GM21825 (cell line): ENCODE results near the gene ATP7B.

ENCODE experiments used
- ATAC-seq: cut with Tn5 transposase; IDR thresholded peaks from one replicate; pipeline ENCODE4 v1.9.1; 2021; ENCODE audit warnings: mild to moderate bottlenecking, moderate library complexity; ENCODE audit not compliant: unreplicated experiment

ATP7B gene

GRCh38 chr13:51978796-51979556 lies 32.3 kb downstream of the ATP7B start:
- ATAC-seq, result no peak

GRCh38 chr13:51977625-51978024 lies 33.6 kb downstream of the ATP7B start:
- no peak for ATAC-seq

DNA sequence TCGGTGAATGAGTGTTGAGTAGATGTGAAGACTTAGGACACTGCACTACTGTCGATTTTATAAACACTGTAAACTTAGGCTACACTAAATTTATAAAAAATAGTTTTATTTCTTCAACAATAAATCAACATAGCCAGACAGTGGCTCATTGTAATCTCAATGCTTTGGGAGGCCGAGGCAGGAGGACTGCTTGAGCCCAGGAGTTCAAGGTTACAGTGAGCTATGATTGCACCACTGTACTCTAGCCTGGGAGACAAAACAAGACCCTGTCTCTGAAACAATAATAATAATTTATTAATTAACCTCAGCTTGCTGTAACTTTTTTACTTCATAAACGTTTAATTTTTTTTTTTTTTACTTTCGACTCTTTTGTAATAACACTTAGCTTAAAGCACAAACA lies 34.4 kb downstream of the ATP7B start:
- no peak for ATAC-seq

DNA sequence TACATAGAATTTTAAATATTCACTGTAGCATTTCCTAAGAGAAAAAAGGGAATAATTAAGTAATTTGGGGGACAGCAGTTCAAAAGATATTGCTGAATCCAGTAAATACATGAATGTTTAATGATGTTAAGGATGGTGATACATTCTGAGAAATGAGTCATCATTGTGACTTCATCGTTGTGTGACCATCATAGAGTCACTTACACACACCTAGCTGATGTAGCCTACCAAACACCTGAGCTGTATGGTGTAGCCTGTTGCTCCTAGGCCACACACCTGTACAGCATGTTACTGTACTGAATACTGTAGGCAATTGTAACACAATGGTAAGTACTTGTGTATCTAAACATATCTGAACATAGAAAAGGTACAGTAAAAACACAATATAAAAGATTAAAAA lies 34.8 kb downstream of the ATP7B start:
- ATAC-seq, result no peak

- ATAC-seq, result no peak
Measured at GRCh38 chr13:51974482-51974881, 36.8 kb downstream of the ATP7B start.

DNA sequence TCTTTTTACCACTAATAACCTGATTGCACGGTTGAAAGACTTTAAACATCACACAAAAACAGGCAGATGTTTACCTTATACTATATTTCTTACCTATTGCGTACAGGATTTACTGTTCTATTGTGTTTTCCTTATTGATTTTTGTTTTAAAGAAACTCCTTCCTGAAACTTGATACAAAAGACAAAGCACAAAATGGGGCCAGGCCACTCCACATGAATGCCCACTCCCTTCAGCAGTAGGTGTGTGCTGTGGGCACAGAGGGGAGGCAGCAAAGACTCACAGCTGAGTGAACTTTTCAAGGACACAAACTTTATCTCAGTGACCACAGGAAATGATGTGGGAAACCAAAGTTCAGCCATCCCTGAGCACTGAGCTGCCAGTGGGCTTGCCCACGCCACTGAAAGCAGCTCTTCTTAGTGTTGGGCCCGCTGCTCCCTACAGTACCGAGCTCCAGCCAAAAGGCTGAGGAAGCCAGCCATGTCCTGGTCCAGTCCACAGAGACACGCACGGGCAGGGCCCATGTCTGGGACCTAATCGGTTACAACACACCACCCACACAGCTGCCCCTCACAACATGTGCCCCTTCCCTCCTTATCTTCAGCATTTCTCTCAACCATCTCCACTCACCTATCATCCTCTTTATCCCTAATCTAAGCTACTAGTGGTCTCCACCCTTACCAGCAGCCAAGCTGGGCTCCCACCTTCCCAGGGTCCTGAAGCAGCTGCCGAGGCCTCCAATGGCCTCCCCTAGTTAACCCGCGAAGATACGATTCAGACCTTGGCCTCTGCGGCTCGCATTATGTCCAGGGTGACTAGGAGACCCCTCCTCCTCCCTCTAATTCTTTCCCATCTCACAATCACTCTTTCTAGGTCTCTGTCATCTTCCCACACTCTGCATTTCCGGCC lies 39.5 kb downstream of the ATP7B start:
- ATAC-seq, result no peak

- no peak for ATAC-seq
Measured at GRCh38 chr13:51970349-51970748, 40.9 kb downstream of the ATP7B start.

DNA sequence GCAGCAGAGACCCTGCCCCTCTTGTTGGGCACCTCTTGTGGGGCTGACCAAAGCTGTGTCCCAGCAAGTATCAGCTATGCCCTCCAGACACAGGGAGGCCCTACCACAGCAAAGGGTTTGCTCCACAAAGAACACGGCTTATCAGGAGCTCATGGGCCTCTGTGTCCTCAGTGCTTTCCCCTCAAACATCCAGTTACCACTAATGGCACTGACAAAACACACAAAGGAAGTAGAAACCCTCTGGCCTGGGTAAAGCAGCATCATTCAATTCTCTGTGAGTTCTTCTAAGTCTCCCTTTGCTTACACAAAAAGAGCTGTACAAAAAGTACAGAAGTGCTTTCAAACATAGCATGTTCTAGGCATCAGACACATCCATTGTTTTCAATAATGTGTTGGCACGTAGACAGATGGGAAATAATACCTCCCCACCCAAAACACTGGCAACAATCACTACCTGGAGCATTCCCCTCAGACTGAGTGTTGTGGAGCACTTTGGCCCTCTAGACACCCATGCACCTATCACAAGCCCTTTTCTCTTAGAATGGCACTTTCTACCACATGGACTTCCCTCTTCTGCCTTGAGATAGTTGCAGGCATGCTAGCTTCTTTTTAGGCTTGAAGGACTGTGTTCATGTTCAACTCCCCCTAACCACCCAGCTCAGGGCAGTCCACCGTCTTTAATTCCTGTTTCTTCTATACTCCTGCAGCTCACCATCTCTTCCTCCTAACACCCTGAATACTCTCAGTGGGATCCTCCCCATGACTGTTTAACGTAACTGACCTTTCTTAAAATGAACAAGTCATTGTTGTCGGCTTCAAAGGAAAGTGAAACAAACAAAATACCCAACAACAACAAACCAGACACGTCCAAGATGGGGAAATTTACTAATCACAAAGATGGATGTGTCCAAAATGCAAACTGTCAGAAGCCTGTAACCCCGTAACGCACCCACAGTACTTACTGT lies 43.5 kb downstream of the ATP7B start:
- ATAC-seq, result no peak

DNA sequence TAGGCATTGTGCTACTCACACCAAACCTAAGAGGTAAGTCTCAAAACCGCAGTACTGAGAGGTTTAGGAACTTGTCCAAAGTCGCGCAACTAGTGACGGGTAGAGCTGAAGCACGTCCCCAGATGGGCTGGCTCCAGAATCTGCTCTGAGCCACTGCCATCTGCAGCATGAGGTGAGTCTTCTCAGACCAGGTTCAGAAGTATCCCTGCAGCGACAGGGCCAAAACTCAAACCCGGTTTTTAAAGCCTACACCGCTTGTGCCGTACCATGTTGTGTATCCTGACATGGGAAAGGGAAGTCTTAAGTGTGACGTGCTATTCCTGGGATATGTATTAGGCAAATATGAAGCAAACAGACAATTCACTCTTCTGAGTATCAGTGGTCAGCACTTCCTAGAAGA lies 45.1 kb downstream of the ATP7B start:
- no peak for ATAC-seq

- ATAC-seq, result no peak
Measured at GRCh38 chr13:51961493-51962403, 49.5 kb downstream of the ATP7B start.

- ATAC-seq, result no peak
Measured at GRCh38 chr13:51960766-51961165, 50.5 kb downstream of the ATP7B start.

GRCh38 chr13:51959773-51960172 lies 51.5 kb downstream of the ATP7B start:
- peak; percentile 67 for ATAC-seq

- no peak for ATAC-seq
Measured at GRCh38 chr13:51958217-51958547, 53.1 kb downstream of the ATP7B start.

GRCh38 chr13:51957377-51958216 lies 53.7 kb downstream of the ATP7B start:
- peak; percentile 44 for ATAC-seq

DNA sequence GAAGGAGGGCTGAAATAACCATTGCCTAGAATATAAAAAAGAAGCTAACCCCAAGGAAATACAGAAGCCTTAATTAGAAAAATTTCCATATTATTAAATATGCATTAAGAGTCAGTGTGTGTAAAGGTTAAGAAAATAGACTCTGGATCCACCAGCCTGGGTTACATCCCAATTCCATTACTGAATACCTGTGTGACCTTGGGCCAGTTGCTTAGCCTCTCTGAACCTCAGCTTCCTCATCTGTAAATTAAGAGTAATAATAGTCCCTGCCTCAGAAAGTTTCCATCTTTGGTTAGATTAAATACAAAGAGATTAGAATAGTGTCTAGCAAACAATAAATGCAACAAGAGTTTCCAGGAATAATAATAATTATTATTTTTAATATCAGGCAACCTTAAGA lies 54.5 kb downstream of the ATP7B start:
- no peak for ATAC-seq

- no peak for ATAC-seq
Measured at GRCh38 chr13:51955816-51956603, 55.2 kb downstream of the ATP7B start.

DNA sequence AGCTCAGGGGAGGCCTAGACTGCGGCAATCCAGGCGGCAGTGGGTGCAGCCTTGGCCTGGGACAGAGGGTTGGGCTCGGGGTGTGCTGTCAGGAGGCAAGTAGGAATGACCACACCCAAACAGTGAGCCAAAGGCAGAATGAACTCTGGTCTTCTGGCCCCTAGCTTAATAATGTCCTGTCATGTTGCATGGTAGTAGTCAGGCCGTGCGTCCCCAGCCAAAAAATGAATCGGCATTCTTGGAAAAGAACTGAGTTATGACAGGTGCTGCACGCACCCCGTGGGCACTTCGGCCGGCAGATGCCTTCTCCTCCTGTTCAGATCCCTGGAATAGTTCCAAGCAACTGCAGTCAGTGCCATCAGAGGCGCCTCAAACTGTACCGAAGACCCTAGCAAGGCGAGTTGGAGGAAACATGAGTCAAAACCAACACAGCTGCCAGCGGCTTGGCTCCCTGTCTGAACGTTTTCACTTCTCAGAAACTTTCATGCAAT lies 55.9 kb downstream of the ATP7B start:
- no peak for ATAC-seq
